Muscle layer of duodenum (tissue), 2 donors: ENCODE data around the gene UBN1.

Source experiments
- H3K27ac ChIP-seq: one replicate; pipeline ENCODE4 v1.7.0; 2013; ENCODE audit warnings: mild to moderate bottlenecking, low read length
- H3K27me3 ChIP-seq: one replicate; pipeline ENCODE4 v1.7.0; 2013; ENCODE audit warnings: low read depth, mild to moderate bottlenecking, control low read depth, low read length
- H3K36me3 ChIP-seq, 2 donors: one replicate each; pipeline ENCODE4 v1.7.0; 2013; ENCODE audit warnings: low read length in 2 of 2, control low read depth in 1 of 2, mild to moderate bottlenecking in 1 of 2; ENCODE audit not compliant: insufficient read depth in 2 of 2, control insufficient read depth in 1 of 2
- H3K4me1 ChIP-seq, 2 donors: one replicate each; pipeline ENCODE4 v1.7.0; 2013; ENCODE audit warnings: low read length in 2 of 2, mild to moderate bottlenecking in 2 of 2, control low read depth in 1 of 2, moderate library complexity in 1 of 2; ENCODE audit not compliant: insufficient read depth in 2 of 2, control insufficient read depth in 1 of 2
- H3K4me3 ChIP-seq, 2 donors: one replicate each; pipeline ENCODE4 v1.7.0; 2013; ENCODE audit warnings: low read length in 2 of 2, low read depth in 1 of 2, mild to moderate bottlenecking in 1 of 2
- H3K9me3 ChIP-seq, 2 donors: one replicate each; pipeline ENCODE4 v1.7.0; 2013; ENCODE audit warnings: low read length in 2 of 2, control low read depth in 1 of 2, mild to moderate bottlenecking in 1 of 2; ENCODE audit not compliant: control insufficient read depth in 1 of 2
- donor health status: healthy.

UBN1 gene

DNA sequence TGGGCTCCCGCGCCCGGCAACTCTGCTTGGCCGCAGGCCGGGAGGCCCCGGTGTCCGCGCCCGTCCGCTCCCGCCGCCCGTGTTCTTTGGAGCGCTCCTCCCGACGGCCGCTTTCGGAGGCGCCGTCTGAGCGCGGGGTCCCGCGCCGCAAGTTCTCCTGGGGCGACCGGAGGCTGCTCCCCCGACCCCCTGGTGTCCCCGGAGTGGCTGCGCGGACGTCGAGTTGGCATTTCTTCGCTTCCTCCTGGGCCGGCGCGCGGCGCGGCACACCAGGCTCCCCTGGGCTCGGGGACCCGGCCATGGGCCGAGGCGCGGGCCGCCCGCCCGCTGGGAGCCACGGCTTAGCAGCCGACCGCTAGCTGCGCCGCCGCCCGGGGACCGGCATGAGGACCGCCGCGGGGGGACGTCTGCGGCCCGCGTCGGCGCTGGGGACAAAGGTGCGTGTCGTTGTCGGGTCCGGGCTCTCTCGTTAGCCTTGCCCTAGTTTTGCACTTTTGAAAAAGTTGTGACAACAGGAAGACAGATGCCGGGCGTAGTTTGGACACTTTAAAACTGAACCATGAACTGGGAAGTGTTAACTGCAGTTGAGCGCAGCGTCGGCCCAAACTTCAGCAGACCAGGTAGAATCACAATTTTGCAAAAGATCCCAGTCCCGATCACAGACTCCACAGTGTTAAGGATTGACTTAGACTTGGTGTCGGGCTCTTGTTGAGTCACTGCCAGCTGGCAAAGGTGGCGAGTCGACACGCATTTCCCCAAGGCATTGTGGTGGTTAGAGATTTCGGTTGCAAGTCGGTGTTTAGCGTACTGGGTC, 700 bp downstream of the UBN1 start:
- Histone ChIP-seq H3K4me3 (peak overlapping the region; percentile 92 to 94), H3K27me3 (no peaks in the 10 kb centered on the region), H3K36me3 (peaks cover 15 to 25% of the 10 kb centered on the region in 2 donors), H3K27ac (peak overlapping the region; percentile 28), H3K4me1 (peaks cover 17 to 44% of the 10 kb centered on the region in 2 donors), H3K9me3 (no peaks in the 10 kb centered on the region)

DNA sequence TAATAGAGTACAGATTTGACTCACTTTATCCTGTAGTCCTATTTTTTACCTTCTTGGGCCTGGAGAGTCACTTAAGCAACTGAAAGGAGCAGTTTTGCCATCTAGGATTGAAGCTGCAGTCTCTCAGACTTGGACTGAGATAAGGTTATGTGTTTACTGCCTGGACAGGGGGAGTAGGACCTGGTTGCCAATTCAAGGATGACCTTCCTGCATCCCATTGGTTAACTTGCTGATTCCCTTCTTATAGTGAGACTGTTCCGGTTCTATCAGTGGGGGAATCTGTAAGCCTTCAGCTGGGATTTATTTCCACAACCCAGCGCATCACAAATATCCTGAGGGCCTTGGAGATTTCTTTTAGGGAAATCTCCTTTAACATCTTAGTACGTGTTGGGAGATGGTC, 2.9 kb downstream of the UBN1 start:
- Histone ChIP-seq H3K9me3 (no peaks in the 10 kb centered on the region), H3K27me3 (no peaks in the 10 kb centered on the region), H3K27ac (no peak overlapping the region), H3K36me3 (peaks cover 7 to 30% of the 10 kb centered on the region in 2 donors), H3K4me3 (peak overlapping the region; percentile 23 to 36), H3K4me1 (peaks cover 17 to 40% of the 10 kb centered on the region in 2 donors)

DNA sequence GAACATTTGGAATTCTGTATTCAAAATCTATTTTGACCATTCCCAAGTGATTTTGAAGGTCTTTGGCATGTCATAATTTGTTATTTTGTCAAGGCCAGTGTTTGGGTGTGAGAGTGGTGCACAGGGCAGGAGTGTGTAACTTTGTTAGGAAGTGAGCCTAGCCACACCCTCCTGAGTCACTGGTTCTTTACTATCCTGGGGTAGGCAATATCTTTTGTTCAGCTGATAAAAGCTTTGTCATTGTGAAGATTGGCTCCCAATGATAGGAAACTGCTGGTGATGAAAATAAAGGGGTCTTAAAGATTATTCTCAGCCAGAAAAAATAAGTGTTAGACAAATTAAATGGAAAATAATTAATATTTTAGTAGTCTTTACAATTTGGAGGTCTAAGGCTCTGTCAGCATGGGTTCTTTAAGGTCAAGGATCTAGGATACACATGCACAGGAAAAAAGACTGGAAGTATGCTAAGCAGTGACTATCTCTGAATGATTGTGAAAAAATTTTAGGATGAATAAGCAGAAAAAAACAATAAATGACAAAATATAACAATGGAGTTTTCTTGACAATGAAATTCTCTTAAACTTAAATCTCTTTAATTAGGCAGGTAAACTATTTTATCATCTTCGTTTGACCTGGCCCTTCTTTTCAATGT, 5.1 kb downstream of the UBN1 start:
- Histone ChIP-seq H3K4me1 (peaks cover 8 to 27% of the 10 kb centered on the region in 2 donors), H3K27ac (no peak overlapping the region), H3K9me3 (no peaks in the 10 kb centered on the region), H3K36me3 (peaks cover 17 to 42% of the 10 kb centered on the region in 2 donors), H3K4me3 (no peak overlapping the region), H3K27me3 (no peaks in the 10 kb centered on the region)

DNA sequence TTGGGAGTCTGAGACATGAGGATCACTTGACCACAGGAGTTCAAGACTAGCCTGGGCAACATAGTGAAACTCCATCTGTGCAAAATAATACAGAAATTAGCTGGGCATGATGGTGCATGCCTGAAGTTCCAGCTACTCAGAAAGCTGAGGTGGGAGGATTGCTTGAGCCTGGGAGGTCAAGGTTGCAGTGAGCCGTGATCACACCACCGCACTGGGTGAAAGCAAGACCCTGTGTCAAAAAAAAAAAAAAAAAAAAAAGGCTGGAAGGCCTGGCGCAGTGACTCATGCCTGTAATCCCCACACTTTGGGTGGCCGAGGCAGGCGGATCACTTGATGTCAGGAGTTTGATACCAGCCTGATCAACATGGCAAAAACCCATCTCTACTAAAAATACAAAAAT, 8.1 kb downstream of the UBN1 start:
- Histone ChIP-seq H3K4me3 (no peak overlapping the region), H3K36me3 (peaks cover 40 to 72% of the 10 kb centered on the region in 2 donors), H3K27ac (no peak overlapping the region), H3K9me3 (no peaks in the 10 kb centered on the region), H3K4me1 (peaks cover under 1 to 8% of the 10 kb centered on the region in 2 donors), H3K27me3 (no peaks in the 10 kb centered on the region)

DNA sequence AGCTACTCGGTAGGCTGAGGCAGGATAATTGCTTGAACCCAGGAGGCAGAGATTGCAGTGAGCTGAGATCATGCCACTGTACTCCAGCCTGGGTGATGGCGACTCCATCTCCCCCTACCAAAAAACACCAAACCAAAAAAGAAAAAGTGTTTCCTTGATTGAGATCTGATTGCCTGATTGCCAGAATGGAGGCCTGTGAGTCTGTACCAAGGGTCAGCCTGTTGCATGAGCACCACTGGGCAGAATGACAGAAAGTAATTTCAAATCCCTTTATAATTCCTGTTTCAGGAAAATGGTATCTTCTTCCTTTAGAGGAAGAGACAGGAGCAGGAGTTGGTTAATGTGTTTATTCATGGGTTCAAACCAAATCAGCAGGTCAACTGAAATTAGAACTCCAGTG, 8.5 kb downstream of the UBN1 start:
- H3K27me3 ChIP-seq: no peaks in the 10 kb centered on the region
- peaks cover 43 to 76% of the 10 kb centered on the region in 2 donors for H3K36me3 ChIP-seq
- no peak overlapping the region for H3K27ac ChIP-seq
- H3K4me3 ChIP-seq: no peak overlapping the region
- H3K4me1 ChIP-seq: peaks cover 0 to 4% of the 10 kb centered on the region in 2 donors
- H3K9me3 ChIP-seq: no peaks in the 10 kb centered on the region

DNA sequence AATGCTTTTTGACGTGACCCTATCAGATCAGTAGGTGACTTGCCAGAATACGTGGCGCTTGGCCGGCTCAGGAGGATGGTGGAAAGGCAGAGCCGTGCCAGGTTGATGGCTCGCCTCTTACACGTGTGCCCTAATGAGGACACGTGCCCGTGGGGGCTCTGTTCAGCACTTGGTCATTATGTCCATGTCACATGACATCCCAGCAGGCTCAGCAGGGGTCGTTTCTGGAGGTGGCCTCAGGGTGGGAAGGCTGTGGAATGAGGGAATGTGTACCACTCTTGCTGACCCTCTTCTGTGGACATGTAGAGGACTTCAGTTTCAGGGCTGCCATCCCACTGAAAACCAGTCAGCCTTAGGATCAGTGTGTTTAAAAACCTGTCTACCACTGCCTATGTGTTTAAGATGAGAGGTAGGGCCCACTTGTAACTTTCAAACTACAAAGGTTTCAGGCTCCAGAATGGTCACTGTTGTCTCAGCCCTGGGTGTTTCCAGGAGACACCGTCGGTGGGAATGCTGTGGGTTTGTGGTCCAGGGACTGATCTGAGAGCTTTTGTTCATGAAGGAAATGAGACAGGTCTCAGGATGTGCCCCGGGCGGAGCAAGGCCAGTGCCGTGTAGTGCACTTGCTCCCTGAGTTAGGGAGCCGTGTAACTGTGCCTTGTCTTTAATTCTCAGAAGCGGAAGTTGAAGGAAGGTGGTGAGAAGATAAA, 12.1 kb downstream of the UBN1 start:
- Histone ChIP-seq H3K27ac (no peak overlapping the region), H3K4me3 (no peak overlapping the region), H3K9me3 (no peaks in the 10 kb centered on the region), H3K4me1 (no peaks in the 10 kb centered on the region), H3K36me3 (peaks cover 54 to 81% of the 10 kb centered on the region in 2 donors), H3K27me3 (no peaks in the 10 kb centered on the region)

DNA sequence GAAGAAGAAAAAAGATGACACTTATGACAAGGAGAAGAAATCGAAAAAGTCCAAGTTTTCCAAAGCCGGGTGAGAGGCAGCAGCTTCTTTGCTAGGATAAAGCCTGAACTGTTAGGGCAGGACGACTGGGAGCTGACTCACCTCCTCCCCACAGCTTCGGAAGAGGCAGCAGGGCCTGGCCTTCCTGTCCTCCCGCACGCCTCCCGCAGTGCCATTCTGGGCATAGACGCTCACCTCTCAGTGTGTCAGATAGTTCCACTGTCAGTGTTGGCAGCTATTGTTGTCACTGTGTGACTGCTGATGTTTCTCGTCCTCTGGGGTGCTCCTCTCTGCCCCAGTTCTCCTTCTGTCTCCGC, 12.6 kb downstream of the UBN1 start:
- peaks cover 58 to 75% of the 10 kb centered on the region in 2 donors for H3K36me3 ChIP-seq
- no peak overlapping the region for H3K27ac ChIP-seq

DNA sequence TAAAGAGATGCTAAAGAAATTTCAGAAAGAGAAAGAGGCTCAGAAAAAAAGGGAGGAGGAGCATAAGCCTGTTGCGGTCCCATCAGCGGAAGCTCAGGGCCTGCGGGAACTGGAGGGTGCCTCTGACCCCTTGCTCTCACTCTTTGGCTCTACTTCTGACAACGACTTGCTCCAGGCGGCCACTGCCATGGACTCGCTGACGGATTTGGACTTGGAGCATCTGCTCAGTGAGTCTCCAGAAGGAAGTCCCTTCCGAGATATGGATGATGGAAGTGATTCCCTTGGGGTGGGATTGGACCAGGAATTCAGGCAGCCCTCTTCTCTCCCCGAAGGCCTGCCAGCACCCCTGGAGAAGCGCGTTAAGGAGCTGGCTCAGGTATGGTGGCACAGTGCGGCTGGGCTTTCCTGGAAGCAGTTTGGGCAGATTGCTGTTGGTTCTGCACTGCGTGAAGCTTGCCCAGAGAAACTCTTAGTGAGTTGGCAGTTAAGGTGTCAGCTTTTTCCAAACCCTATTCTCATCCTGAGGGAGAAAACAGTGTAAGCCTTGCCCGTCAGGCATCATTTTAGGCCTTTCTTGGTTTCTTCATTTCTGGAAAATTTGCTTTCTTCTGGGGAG, 13.6 kb downstream of the UBN1 start:
- H3K4me3 ChIP-seq: no peak overlapping the region
- no peaks in the 10 kb centered on the region for H3K4me1 ChIP-seq
- H3K9me3 ChIP-seq: no peaks in the 10 kb centered on the region
- no peaks in the 10 kb centered on the region for H3K27me3 ChIP-seq
- no peak overlapping the region for H3K27ac ChIP-seq
- peaks cover 58 to 66% of the 10 kb centered on the region in 2 donors for H3K36me3 ChIP-seq

More for the DNA sequence above, 12.6 kb downstream of the UBN1 start:
- H3K4me1 ChIP-seq: no peaks in the 10 kb centered on the region
- no peak overlapping the region for H3K4me3 ChIP-seq
- no peaks in the 10 kb centered on the region for H3K9me3 ChIP-seq
- H3K27me3 ChIP-seq: no peaks in the 10 kb centered on the region

DNA sequence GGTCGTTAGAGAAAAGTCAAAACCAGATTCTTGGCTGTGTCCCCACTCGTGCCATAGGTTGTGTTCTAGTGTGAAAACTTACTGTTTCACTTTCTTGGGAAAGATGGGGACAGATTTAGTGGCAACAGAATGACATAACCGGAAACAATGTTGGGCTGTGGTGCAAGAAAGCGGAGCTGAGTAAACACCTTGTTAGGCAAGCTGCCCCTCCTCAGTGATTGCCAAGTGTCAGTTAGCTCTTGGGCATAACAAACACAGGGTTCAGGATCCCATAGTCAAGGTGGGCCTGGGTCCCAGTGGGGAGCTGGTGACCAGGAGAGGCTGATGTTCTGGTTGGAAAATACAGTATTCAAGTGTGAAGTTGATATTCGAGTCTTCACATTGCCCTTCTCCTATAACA, 15.4 kb downstream of the UBN1 start:
- H3K4me1 ChIP-seq: no peaks in the 10 kb centered on the region
- no peaks in the 10 kb centered on the region for H3K9me3 ChIP-seq
- H3K27me3 ChIP-seq: no peaks in the 10 kb centered on the region
- H3K36me3 ChIP-seq: peaks cover 48 to 51% of the 10 kb centered on the region in 2 donors
- no peak overlapping the region for H3K4me3 ChIP-seq
- H3K27ac ChIP-seq: no peak overlapping the region

DNA sequence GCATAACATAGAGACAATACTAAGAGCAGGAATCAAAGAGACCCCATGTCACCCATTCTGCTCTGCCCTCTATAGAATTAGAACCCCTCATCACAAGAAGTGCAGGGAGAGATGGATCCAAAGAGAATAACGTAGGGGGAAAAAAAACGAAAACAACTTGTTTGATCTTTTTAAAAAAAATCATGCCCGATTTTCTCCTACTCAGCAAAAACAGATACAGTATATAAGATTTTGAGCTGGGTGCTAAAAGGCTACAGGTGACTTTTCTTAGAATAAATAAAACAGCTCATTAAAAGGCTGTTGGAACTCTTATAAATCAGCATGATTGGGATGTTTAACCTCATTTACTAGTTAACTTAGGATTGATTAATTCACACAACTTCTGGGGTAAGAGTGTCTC, 17.4 kb downstream of the UBN1 start:
- Histone ChIP-seq H3K27me3 (no peaks in the 10 kb centered on the region), H3K4me3 (no peak overlapping the region), H3K27ac (no peak overlapping the region), H3K4me1 (no peaks in the 10 kb centered on the region), H3K36me3 (peaks cover 38 to 44% of the 10 kb centered on the region in 2 donors), H3K9me3 (no peaks in the 10 kb centered on the region)
